ENCODE measurements around the gene PAX3.

The PAX3 gene

DNA sequence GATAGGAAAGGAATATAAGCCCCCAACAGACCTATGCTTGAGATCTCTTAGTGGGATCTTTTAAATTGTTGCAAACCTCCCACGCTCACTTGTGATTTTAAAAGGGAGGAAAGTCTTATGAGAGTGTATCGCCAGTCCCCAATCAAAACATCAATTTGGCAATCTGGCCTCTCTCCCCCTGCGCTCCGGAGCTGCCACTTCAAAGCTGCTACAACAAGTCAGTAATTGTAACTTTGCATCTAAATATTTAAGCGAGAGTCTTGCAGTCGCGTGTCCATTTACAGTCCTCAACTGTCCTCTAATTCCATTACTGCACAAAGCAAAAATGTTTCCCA is 8.4 kb downstream of the PAX3 start:
- DNase-seq (ENCODE audit: low read depth in 1 of 2, low spot score in 1 of 2), result no peak
- Histone ChIP-seq H3K27ac (replicated peaks) (no peak overlapping the region), H3K27me3 (ENCODE audit: insufficient read depth, poor library complexity, severe bottlenecking) (peaks cover 80% of the 10 kb centered on the region), H3K4me3 (replicated peaks; ENCODE audit: insufficient read depth, low read length) (no peak overlapping the region)
- TF ChIP-seq POLR2AphosphoS5 (IDR thresholded peaks at IDR 0.05; ENCODE audit: low read depth) (no peak), SPI1 (IDR thresholded peaks at IDR 0.05; ENCODE audit: borderline replicate concordance, low read depth) (no peak), GABPA (IDR thresholded peaks at IDR 0.05; ENCODE audit: low read depth) (no peak)
- TF ChIP-seq, protein P1, sequence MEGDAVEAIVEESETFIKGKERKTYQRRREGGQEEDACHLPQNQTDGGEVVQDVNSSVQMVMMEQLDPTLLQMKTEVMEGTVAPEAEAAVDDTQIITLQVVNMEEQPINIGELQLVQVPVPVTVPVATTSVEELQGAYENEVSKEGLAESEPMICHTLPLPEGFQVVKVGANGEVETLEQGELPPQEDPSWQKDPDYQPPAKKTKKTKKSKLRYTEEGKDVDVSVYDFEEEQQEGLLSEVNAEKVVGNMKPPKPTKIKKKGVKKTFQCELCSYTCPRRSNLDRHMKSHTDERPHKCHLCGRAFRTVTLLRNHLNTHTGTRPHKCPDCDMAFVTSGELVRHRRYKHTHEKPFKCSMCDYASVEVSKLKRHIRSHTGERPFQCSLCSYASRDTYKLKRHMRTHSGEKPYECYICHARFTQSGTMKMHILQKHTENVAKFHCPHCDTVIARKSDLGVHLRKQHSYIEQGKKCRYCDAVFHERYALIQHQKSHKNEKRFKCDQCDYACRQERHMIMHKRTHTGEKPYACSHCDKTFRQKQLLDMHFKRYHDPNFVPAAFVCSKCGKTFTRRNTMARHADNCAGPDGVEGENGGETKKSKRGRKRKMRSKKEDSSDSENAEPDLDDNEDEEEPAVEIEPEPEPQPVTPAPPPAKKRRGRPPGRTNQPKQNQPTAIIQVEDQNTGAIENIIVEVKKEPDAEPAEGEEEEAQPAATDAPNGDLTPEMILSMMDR (IDR thresholded peaks at IDR 0.05; ENCODE audit: insufficient read depth, low read length), result no peak
- TF ChIP-seq, protein P2, sequence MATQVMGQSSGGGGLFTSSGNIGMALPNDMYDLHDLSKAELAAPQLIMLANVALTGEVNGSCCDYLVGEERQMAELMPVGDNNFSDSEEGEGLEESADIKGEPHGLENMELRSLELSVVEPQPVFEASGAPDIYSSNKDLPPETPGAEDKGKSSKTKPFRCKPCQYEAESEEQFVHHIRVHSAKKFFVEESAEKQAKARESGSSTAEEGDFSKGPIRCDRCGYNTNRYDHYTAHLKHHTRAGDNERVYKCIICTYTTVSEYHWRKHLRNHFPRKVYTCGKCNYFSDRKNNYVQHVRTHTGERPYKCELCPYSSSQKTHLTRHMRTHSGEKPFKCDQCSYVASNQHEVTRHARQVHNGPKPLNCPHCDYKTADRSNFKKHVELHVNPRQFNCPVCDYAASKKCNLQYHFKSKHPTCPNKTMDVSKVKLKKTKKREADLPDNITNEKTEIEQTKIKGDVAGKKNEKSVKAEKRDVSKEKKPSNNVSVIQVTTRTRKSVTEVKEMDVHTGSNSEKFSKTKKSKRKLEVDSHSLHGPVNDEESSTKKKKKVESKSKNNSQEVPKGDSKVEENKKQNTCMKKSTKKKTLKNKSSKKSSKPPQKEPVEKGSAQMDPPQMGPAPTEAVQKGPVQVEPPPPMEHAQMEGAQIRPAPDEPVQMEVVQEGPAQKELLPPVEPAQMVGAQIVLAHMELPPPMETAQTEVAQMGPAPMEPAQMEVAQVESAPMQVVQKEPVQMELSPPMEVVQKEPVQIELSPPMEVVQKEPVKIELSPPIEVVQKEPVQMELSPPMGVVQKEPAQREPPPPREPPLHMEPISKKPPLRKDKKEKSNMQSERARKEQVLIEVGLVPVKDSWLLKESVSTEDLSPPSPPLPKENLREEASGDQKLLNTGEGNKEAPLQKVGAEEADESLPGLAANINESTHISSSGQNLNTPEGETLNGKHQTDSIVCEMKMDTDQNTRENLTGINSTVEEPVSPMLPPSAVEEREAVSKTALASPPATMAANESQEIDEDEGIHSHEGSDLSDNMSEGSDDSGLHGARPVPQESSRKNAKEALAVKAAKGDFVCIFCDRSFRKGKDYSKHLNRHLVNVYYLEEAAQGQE (IDR thresholded peaks at IDR 0.05; ENCODE audit: insufficient replicate concordance, low read depth), result no peak

DNA sequence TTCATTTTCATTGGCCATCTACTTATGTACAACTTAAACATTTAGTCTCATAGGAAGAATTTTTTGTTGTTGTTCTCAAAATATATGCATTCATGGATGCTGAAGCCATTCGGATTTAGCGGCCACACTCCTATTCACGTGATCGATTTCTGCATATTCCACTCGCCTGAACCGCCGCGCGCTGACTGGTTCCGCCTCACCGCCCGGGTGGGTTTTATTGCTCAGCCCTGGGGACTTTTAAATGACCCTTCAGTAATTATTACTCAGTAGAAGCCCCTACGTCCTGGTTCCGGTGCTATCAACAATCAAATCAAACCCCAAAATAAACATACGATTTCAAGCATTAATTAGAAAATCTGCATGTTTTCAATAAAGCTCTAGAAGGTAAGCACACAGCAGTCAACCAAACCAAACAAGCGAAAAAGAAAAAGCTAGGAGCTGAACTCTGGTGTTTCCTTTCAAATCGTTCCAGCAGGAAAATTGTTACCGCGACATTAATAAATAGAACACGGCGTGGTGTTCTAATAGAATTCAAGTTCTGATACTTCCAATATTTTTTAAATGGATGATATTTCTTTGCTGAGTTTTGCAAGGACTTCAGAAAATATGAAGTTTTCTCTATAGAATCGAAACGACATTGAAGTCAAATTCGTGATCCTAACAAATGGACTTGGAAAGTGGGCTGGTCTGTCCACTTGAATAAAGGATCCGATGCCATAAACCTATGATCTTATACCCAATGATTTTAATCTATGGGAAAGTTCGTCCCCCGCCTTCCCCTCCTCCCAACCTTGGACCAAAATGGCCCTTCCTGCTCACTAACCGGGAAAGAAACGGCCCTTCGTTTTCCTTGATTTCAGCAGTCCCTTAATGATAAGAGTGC is 9.3 kb downstream of the PAX3 start:
- no peak for DNase-seq (ENCODE audit: low read depth in 1 of 2, low spot score in 1 of 2)
- no peak overlapping the region for H3K27ac ChIP-seq (replicated peaks)
- H3K4me3 ChIP-seq (replicated peaks; ENCODE audit: insufficient read depth, low read length), result no peak overlapping the region
- peaks cover 80% of the 10 kb centered on the region for H3K27me3 ChIP-seq (ENCODE audit: insufficient read depth, poor library complexity, severe bottlenecking)
- TF ChIP-seq, protein P2 (IDR thresholded peaks at IDR 0.05; ENCODE audit: insufficient replicate concordance, low read depth), result no peak
- TF ChIP-seq, protein P1 (IDR thresholded peaks at IDR 0.05; ENCODE audit: insufficient read depth, low read length), result no peak
- no peak for TF ChIP-seq GABPA (IDR thresholded peaks at IDR 0.05; ENCODE audit: low read depth)
- TF ChIP-seq POLR2AphosphoS5 (IDR thresholded peaks at IDR 0.05; ENCODE audit: low read depth), result no peak
- TF ChIP-seq SPI1 (IDR thresholded peaks at IDR 0.05; ENCODE audit: borderline replicate concordance, low read depth), result no peak

DNA sequence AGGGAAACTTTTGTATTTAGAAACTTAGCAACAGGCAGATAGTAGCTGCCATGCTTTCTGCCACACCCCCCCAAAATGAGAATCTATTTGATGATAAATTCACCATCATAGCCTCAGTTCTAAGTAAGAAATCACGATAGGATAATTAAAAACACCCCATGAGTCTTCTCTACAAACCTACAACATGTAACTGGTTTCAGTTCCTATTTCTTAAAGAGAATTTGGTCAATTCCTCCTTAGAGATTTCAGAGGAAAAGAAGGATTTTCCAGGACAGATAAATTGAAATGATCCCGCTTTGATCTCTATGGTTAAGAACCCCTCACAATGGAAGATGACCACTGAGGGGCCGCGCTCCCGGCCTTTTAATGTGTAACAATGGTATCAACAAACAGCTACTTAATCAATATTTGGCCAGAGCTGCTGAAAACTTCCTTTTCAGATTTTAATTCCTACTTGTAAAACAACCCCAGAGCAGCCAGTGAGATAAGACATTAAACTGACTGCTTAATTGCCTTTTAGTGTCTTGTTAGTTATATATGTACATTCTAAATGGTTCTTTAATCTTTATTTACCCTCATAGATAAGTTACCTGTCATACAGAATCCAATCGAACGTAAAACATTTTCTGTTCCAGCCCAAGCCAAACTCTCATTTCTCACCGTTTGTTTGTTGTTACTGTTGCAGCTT is 10.1 kb downstream of the PAX3 start:
- no peak for DNase-seq (ENCODE audit: low read depth in 1 of 2, low spot score in 1 of 2)
- no peak overlapping the region for H3K4me3 ChIP-seq (replicated peaks; ENCODE audit: insufficient read depth, low read length)
- TF ChIP-seq SPI1 (IDR thresholded peaks at IDR 0.05; ENCODE audit: borderline replicate concordance, low read depth), result no peak
- TF ChIP-seq, protein P2 (IDR thresholded peaks at IDR 0.05; ENCODE audit: insufficient replicate concordance, low read depth), result no peak
- no peak for TF ChIP-seq POLR2AphosphoS5 (IDR thresholded peaks at IDR 0.05; ENCODE audit: low read depth)
- TF ChIP-seq GABPA (IDR thresholded peaks at IDR 0.05; ENCODE audit: low read depth), result no peak
- TF ChIP-seq, protein P1 (IDR thresholded peaks at IDR 0.05; ENCODE audit: insufficient read depth, low read length), result no peak
- H3K27ac ChIP-seq (replicated peaks), result no peak overlapping the region
- peaks cover 76% of the 10 kb centered on the region for H3K27me3 ChIP-seq (ENCODE audit: insufficient read depth, poor library complexity, severe bottlenecking)
